ENCODE data around the gene SOAT2. TPM values are rescaled to one million over a fixed set of nuclear protein-coding genes. Genes with fewer than 3 reads are reported as not detected.

The SOAT2 gene
- total RNA-seq, 4 donors from 2014 or later = 0.30 to 2.9 (median 0.72) TPM

GRCh38 chr12:53123578-53124351 is 20.5 kb downstream of the SOAT2 start:
- no peak for DNase-seq (ENCODE audit: low spot score in 2 of 2)
- TF ChIP-seq CTCF (IDR thresholded peaks at IDR 0.05) (no peak), EP300 (IDR thresholded peaks at IDR 0.05) (no peak), POLR2A (IDR thresholded peaks at IDR 0.05) (no peak)
- no peak overlapping the region for H3K27ac ChIP-seq
- no peaks in the 10 kb centered on the region for H3K9me3 ChIP-seq
- WGBS, 2 donors = 88 to 91% methylated on average over 16 of the region's 16 CpGs
- H3K36me3 ChIP-seq = no peaks in the 10 kb centered on the region
- no peaks in the 10 kb centered on the region for H3K27me3 ChIP-seq
- no peaks in the 10 kb centered on the region for H3K4me1 ChIP-seq
- no peak overlapping the region for H3K4me3 ChIP-seq

- Histone ChIP-seq H3K4me1 (no peaks in the 10 kb centered on the region), H3K27ac (no peak overlapping the region), H3K9me3 (no peaks in the 10 kb centered on the region), H3K4me3 (no peak overlapping the region), H3K27me3 (no peaks in the 10 kb centered on the region), H3K36me3 (no peaks in the 10 kb centered on the region)
- TF ChIP-seq EP300 (IDR thresholded peaks at IDR 0.05) (no peak), CTCF (IDR thresholded peaks at IDR 0.05) (no peak), POLR2A (IDR thresholded peaks at IDR 0.05) (no peak)
- no peak for DNase-seq (ENCODE audit: low spot score in 2 of 2)
Measured at GRCh38 chr12:53124352-53124723, 21.1 kb downstream of the SOAT2 start.

GRCh38 chr12:53127169-53127568 is 23.9 kb downstream of the SOAT2 start:
- Histone ChIP-seq H3K9me3 (no peaks in the 10 kb centered on the region), H3K4me3 (no peak overlapping the region), H3K27ac (no peak overlapping the region), H3K36me3 (no peaks in the 10 kb centered on the region), H3K27me3 (no peaks in the 10 kb centered on the region), H3K4me1 (no peaks in the 10 kb centered on the region)
- no peak for TF ChIP-seq CTCF (IDR thresholded peaks at IDR 0.05)
- TF ChIP-seq POLR2A (IDR thresholded peaks at IDR 0.05) = no peak
- TF ChIP-seq EP300 (IDR thresholded peaks at IDR 0.05) = no peak
- WGBS, 2 donors = 76 to 83% methylated on average over 1 of the region's 1 CpG
- no peak for DNase-seq (ENCODE audit: low spot score in 2 of 2)

- H3K4me3 ChIP-seq = no peak overlapping the region
- no peak for TF ChIP-seq POLR2A (IDR thresholded peaks at IDR 0.05)
- TF ChIP-seq CTCF (IDR thresholded peaks at IDR 0.05) = no peak
- no peak for TF ChIP-seq EP300 (IDR thresholded peaks at IDR 0.05)
Measured at GRCh38 chr12:53128780-53129569, 25.7 kb downstream of the SOAT2 start.

GRCh38 chr12:53131844-53132243 is 28.6 kb downstream of the SOAT2 start:
- TF ChIP-seq CTCF (IDR thresholded peaks at IDR 0.05) (no peak), EP300 (IDR thresholded peaks at IDR 0.05) (no peak), POLR2A (IDR thresholded peaks at IDR 0.05) (no peak)
- Histone ChIP-seq H3K36me3 (no peaks in the 10 kb centered on the region), H3K27ac (no peak overlapping the region), H3K27me3 (no peaks in the 10 kb centered on the region), H3K9me3 (peaks cover 0 to 7% (median 0%) of the 10 kb centered on the region in 4 donors), H3K4me1 (no peaks in the 10 kb centered on the region), H3K4me3 (no peak overlapping the region)
- DNase-seq (ENCODE audit: low spot score in 2 of 2) = no peak
- 91 to 98% methylated on average over 2 of the region's 2 CpGs for WGBS, 2 donors

More at GRCh38 chr12:53128780-53129569, 25.7 kb downstream of the SOAT2 start:
- WGBS, 2 donors = 85 to 88% methylated on average over 9 to 10 of the region's 10 CpGs
- no peaks in the 10 kb centered on the region for H3K27me3 ChIP-seq
- no peaks in the 10 kb centered on the region for H3K9me3 ChIP-seq
- no peaks in the 10 kb centered on the region for H3K4me1 ChIP-seq
- DNase-seq (ENCODE audit: low spot score in 2 of 2) = no peak
- no peak overlapping the region for H3K27ac ChIP-seq
- H3K36me3 ChIP-seq = no peaks in the 10 kb centered on the region
